Breast epithelium (tissue), 3 donors: ENCODE measurements around the gene FADD.

Source experiments
- POLR2A ChIP-seq: fragments of 450-650 bp; IDR thresholded peaks from one replicate; pipeline ENCODE4 v1.6.1; 2016; ENCODE audit warnings: antibody characterized with exemption, mild to moderate bottlenecking, moderate library complexity
- TF ChIP-seq, protein P1 (sequence below), 3 donors: fragments of 450-650 bp; IDR thresholded peaks; one replicate each; pipeline ENCODE4 v1.5.1; 2016 to 2017; ENCODE audit warnings: antibody characterized with exemption in 3 of 3, mild to moderate bottlenecking in 3 of 3, moderate library complexity in 3 of 3

DNA sequence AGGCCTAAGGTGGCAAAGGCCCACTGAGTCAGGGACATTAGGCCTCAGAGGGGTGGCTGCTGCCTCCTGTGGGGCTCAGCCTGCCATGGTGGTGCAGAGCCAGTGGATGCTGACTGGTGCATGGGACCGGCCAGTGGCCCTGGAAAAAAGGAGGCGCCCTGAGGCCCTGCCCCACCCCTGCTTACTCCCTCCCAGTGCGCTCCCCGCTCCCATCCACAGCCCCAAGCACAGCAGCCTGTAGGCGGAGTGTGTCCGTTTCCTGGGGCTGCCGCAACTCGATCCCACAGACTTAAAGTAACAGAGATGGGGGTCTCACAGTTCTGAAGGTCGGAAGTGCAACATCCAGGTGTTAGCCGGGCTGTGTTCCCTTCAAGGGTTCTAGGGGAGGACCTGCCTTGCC is 38.4 kb upstream of the FADD start:
- TF ChIP-seq, protein P1, sequence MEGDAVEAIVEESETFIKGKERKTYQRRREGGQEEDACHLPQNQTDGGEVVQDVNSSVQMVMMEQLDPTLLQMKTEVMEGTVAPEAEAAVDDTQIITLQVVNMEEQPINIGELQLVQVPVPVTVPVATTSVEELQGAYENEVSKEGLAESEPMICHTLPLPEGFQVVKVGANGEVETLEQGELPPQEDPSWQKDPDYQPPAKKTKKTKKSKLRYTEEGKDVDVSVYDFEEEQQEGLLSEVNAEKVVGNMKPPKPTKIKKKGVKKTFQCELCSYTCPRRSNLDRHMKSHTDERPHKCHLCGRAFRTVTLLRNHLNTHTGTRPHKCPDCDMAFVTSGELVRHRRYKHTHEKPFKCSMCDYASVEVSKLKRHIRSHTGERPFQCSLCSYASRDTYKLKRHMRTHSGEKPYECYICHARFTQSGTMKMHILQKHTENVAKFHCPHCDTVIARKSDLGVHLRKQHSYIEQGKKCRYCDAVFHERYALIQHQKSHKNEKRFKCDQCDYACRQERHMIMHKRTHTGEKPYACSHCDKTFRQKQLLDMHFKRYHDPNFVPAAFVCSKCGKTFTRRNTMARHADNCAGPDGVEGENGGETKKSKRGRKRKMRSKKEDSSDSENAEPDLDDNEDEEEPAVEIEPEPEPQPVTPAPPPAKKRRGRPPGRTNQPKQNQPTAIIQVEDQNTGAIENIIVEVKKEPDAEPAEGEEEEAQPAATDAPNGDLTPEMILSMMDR (IDR thresholded peaks at IDR 0.05), result no peak
- TF ChIP-seq POLR2A, result no peak
